ENCODE results near the gene HSPA4L.

Gene HSPA4L

DNA sequence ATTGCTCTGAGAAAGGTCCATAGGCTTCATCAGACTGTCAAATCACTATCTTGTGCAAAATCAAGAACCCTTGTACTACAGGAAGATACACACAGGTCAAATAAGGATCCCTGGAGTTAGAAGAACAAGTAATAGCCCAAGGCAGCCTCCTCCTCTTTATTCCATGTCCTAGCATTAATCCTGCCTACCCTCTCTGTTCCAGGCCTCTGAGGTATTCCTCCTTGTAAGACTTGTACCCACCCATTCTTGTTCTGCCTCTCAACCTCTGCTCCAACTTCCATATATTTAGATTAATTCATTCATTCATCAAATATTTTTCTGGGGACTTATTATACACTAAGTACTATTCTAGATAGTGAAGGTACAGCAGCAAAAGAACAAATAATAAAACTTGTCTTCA, 88.2 kb downstream of the HSPA4L start:
- no peak for TF ChIP-seq ZNF274 (IDR thresholded peaks at IDR 0.05; ENCODE audit: low read depth, low read length)
- no peak overlapping the region for H3K4me3 ChIP-seq (ENCODE audit: low read length)

DNA sequence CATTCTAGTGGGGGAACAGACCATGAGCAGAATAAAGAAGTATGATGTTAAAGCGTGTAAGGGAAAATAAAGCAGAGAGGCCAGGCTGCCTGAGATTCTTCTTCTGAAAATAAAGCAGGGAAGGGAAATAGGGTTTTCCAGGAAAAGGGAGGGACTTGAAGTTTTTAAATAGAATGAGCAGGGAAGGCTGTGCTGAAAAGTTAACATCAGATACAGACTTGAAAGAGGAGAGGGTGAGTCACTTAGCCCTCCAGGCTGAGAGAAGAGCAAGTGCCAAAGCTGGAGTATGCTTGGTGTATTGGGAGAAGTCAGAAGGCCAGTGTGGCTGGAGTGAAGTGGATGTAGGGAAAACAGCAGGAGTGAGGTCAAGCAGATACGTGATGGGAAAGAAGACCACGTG, 88.6 kb downstream of the HSPA4L start:
- no peak overlapping the region for H3K4me3 ChIP-seq (ENCODE audit: low read length)
- no peak for TF ChIP-seq ZNF274 (IDR thresholded peaks at IDR 0.05; ENCODE audit: low read depth, low read length)

DNA sequence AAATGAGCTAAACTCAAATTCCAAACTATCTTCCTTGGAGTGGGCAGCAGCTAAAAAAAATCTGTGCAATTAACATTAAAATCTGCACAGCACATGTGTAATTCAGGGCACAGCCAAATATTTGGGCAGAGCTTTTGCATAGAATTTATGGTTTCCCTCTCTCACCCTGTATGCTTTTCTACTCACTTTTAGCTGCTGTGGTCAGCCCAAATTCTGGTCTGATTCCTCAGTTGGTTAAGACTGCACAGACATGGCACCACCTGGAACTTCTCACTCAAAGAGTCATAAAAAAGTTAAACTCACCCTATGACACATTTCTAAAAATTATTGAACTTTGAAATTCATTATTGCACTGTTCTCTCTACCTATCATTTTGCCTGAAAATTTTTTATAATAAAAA, 93.7 kb downstream of the HSPA4L start:
- no peak for TF ChIP-seq ZNF274 (IDR thresholded peaks at IDR 0.05; ENCODE audit: low read depth, low read length)
- H3K4me3 ChIP-seq (ENCODE audit: low read length), result no peak overlapping the region

GRCh38 chr4:127880763-127881562, 98.8 kb downstream of the HSPA4L start, which contains the start of gene PLK4:
TSS of gene PLK4 (plus strand) at chr4:127880893. CDS start at chr4:127881135, 242 bp downstream.
- peak within 1 kb of the TSS; percentile 88 for H3K4me3 ChIP-seq (ENCODE audit: low read length)
- no peak for TF ChIP-seq ZNF274 (IDR thresholded peaks at IDR 0.05; ENCODE audit: low read depth, low read length)

DNA sequence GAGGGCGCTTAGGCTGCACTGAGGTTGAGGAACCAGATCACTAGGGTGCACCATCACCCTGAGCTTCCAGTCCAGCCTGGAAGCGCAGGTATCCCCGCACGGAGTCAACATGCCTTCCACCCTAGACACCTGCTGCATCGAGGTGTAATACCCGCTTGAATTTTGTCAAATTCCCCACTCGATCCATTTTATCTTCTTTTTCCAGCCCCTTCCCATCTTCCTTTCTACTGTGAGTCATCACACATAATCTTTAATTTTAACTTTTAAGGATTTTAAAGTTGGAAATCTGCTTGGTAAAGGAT, 99.4 kb downstream of the HSPA4L start:
- no peak for TF ChIP-seq ZNF274 (IDR thresholded peaks at IDR 0.05; ENCODE audit: low read depth, low read length)

DNA sequence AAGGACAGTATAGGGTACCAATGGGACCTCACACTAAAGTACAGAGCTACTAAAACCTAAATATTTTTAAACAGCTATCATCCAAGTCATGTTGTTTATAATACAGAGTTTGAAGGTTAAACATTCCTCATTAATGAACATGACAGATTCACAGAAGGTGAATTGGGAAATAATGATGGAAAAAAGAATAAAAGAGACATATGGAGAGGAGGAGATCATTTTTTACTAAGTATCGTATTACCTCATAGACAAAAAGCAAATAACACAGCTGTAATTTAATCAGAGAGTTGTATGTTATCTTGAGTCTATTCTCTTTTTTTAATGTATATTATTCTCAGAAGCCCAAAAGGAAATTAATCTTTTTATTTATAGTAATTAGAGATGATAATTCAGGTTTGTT, 106.4 kb downstream of the HSPA4L start:
- TF ChIP-seq ZNF274 (IDR thresholded peaks at IDR 0.05; ENCODE audit: low read depth, low read length), result no peak
- H3K4me3 ChIP-seq (ENCODE audit: low read length), result no peak overlapping the region

More for the DNA sequence above, 99.4 kb downstream of the HSPA4L start:
- peak overlapping the region; percentile 88 for H3K4me3 ChIP-seq (ENCODE audit: low read length)

DNA sequence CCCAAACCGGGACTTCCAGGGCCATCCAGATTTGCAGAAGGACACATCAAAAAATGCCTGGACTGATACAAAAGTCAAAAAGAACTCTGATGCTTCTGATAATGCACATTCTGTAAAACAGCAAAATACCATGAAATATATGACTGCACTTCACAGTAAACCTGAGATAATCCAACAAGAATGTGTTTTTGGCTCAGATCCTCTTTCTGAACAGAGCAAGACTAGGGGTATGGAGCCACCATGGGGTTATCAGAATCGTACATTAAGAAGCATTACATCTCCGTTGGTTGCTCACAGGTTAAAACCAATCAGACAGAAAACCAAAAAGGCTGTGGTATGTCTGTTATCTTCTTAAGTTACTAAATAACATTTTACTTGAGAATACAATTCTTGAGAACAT, 107.8 kb downstream of the HSPA4L start:
- TF ChIP-seq ZNF274 (IDR thresholded peaks at IDR 0.05; ENCODE audit: low read depth, low read length), result no peak
- H3K4me3 ChIP-seq (ENCODE audit: low read length), result no peak overlapping the region

All from GM08714 (cell line).